Psoas muscle (tissue), 8 donors: ENCODE measurements around the gene ECI1. TPM values are rescaled to one million over a fixed set of nuclear protein-coding genes. Genes with fewer than 3 reads are reported as not detected.

Experiments
- ATAC-seq, 4 donors: fragments of 200-7000 bp; cut with Tn5 transposase; one replicate each; pipeline ENCODE4 v1.9.1; 2020; ENCODE audit warnings: moderate library complexity in 3 of 4, mild to moderate bottlenecking in 2 of 4
- DNase-seq, 2 donors: peaks; one replicate each; pipeline ENCODE4 v3.0.0-alpha.2; 2020
- H3K27ac ChIP-seq: fragments of 200-600 bp; one replicate; pipeline ENCODE4 v1.8.0; 2022
- H3K27me3 ChIP-seq, 3 donors: fragments of 200-600 bp in 1 of 3; one replicate each; pipeline versions ENCODE4 v1.6.1 to v1.8.0; 2013 to 2022; ENCODE audit warnings: low read length in 2 of 3, mild to moderate bottlenecking in 2 of 3, moderate library complexity in 1 of 3; ENCODE audit not compliant: insufficient read depth in 3 of 3
- H3K36me3 ChIP-seq, 2 donors: fragments of 200-600 bp in 1 of 2; one replicate each; pipeline versions ENCODE4 v1.6.1 to v1.8.0; 2013 to 2022; ENCODE audit warnings: low read depth in 1 of 2, mild to moderate bottlenecking in 1 of 2, moderate library complexity in 1 of 2; ENCODE audit not compliant: insufficient read depth in 1 of 2
- H3K4me1 ChIP-seq: fragments of 200-600 bp; one replicate; pipeline ENCODE4 v1.8.0; 2022
- H3K4me3 ChIP-seq: fragments of 200-600 bp; one replicate; pipeline ENCODE4 v1.8.0; 2022; ENCODE audit warnings: mild to moderate bottlenecking
- H3K9me3 ChIP-seq: fragments of 200-600 bp; one replicate; pipeline ENCODE4 v1.8.0; 2022
- CTCF ChIP-seq: fragments of 200-600 bp; IDR thresholded peaks from one replicate; pipeline ENCODE4 v1.8.0; 2022; ENCODE audit warnings: antibody characterized with exemption
- WGBS, 3 donors: extraction: QIAGEN DNeasy Blood & Tissue Kit; methylation state at CpG; one replicate each; pipeline versions ENCODE4 v1.1.6 to v1.1.7; 2013; 5-methylcytosine and 5-hydroxymethylcytosine counted together
- intact Hi-C, 2 donors: fragments of 100-400 bp; cut with DNase I; formaldehyde crosslinking; loops; one replicate each; pipeline versions ENCODE4 v1.11.0 to v1.14.2; 2022
- long read RNA-seq, 2 donors: library from polyadenylated mRNA; unstranded; transcript quantifications; one replicate each; pipeline ENCODE4 v2.0.0, GENCODE V29; 2021
- polyA plus RNA-seq, 3 donors: library from polyadenylated mRNA; stranded (reverse); fragments of 200-250 nt; gene quantifications; one replicate each; pipeline ENCODE4 v1.2.3, GENCODE V29; 2013
- total RNA-seq, 4 donors: library from RNA; stranded (reverse); fragmentation: NEBNext Ultra II Directional in 2 of 4; extraction: Animal tissue kit (Norgen Biotek cat#: 25700) in 2 of 4; gene quantifications; one replicate each; pipeline versions ENCODE4 v1.2.1 to v1.2.4, GENCODE V29; 2021 to 2023
- donor health status: healthy with polysubstance abuse.
- donor health status: DM: no; HTN: no; CAD: no; lungs with moderate emphysema.
- donor health status: Bipolar disorder and iron deficiency.
- donor health status: healthy.
- donor health status: DM: yes; HTN: yes; CAD: no.
- donor health status: DM: no; HTN: no; CAD: no.
- donor health status: DM: no; HTN: no; CAD: no.
- donor health status: DM: yes; HTN: yes; CAD: no.

Gene ECI1
- 100 to 1,000 TPM; 103 to 143 (median 126) TPM for total RNA-seq
- 100 to 1,000 TPM in 2 of 3 donors, 10 to 100 TPM in 1; 81.7 to 205 (median 183) TPM for polyA plus RNA-seq
- long read RNA-seq, donor 1, transcript ECI1-201 (7 exons, 1,541 nt): major isoform, 93 of 106 reads
- long read RNA-seq, donor 1, transcript ECI1-206 (6 exons, 961 nt): minor isoform, 6 of 106 reads
- long read RNA-seq, donor 1, partial matches to known transcripts: 3 of 106 reads
- long read RNA-seq, donor 1, other reads (novel, unspliced or antisense): 4 of 106 reads
- long read RNA-seq, donor 2, transcript ECI1-206 (6 exons, 961 nt): minor isoform, 26 of 208 reads
- long read RNA-seq, donor 2, transcript ECI1-201 (7 exons, 1,541 nt): major isoform, 154 of 208 reads
- long read RNA-seq, donor 2, partial matches to known transcripts: 19 of 208 reads
- long read RNA-seq, donor 2, other reads (novel, unspliced or antisense): 6 of 208 reads

GRCh38 chr16:2251296-2252111, at the start of gene ECI1:
ECI1 (minus strand) TSS chr16:2251587; CDS start chr16:2251566, 21 bp downstream.
- intact Hi-C loops: loop anchor here in 1 of 2 donors (1.0 to 5.0 kb wide), 3 partner anchors 34 to 94 kb away; partner anchors contain the start of gene TRAF7
- TF ChIP-seq CTCF: peak; percentile 76

DNA sequence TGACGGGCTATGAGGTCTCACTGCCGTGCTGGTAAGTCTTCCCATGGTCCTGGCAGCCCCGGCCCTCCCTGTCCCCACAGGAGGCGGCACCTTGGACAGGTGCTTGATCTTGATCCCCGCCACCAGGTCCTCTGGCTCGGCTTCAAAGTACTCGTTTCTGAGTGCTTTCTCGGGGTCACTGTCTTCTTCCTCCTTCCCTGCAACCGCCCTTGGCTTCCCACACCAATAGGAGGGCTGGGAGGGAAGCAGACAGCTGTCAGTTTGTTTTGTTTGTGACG, 48.5 kb upstream of the ECI1 start:
- Histone ChIP-seq H3K27ac (no peak overlapping the region), H3K27me3 (no peaks in the 10 kb centered on the region), H3K9me3 (no peaks in the 10 kb centered on the region), H3K4me3 (no peak overlapping the region), H3K36me3 (peaks cover 0 to 21% of the 10 kb centered on the region in 2 donors), H3K4me1 (no peaks in the 10 kb centered on the region)
- intact Hi-C loops: no loop called here
- ATAC-seq (no peak), DNase-seq (no peak)
- TF ChIP-seq CTCF: no peak
- 67 to 74% (median 72%) methylated on average over 10 of the region's 10 CpGs for WGBS, 3 donors

More at GRCh38 chr16:2251296-2252111, at the start of gene ECI1:
- ATAC-seq (peak; percentile 96 to 98 (median 96)), DNase-seq (peak; percentile 96 to 99)
- Histone ChIP-seq H3K4me3 (peak within 1 kb of the TSS; percentile 73), H3K27ac (peak within 1 kb of the TSS; percentile 87), H3K4me1 (peaks cover 18% of the 10 kb centered on the region), H3K36me3 (peaks cover 7 to 61% of the 10 kb centered on the region in 2 donors), H3K27me3 (no peaks in the 10 kb centered on the region), H3K9me3 (no peaks in the 10 kb centered on the region)
- 1% methylated on average over 59 to 88 of the region's 88 CpGs for WGBS, 3 donors

- 82 to 86% (median 84%) methylated on average over 27 to 31 of the region's 31 CpGs for WGBS, 3 donors
- TF ChIP-seq CTCF: no peak
- intact Hi-C loops: no loop called here
- Histone ChIP-seq H3K4me3 (no peak overlapping the region), H3K27ac (no peak overlapping the region), H3K9me3 (no peaks in the 10 kb centered on the region), H3K36me3 (peaks cover 0 to 21% of the 10 kb centered on the region in 2 donors), H3K4me1 (no peaks in the 10 kb centered on the region), H3K27me3 (no peaks in the 10 kb centered on the region)
- no peak for ATAC-seq
- DNase-seq: no peak
Measured at GRCh38 chr16:2299121-2299914, 47.9 kb upstream of the ECI1 start.

DNA sequence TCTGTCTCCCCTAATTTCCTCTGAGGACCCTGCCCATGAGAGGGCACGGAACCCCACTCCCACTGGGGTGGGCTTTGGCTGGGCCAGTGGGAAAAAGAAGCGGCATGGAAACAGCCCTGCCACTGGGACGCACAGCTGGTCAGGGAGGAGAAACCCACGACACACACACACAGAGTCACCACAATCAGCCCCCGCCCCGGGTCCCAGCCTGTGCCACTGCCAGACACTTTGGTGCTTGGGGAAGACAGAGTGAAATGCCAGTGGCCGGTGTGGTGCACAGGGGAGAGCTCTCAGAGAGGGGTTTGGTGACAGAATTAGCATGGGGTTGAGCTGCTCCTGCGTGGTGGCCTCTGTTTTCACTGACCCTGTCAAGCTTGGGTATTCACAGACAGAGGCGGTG, 47.2 kb upstream of the ECI1 start:
- ATAC-seq: no peak
- DNase-seq: no peak

More for the DNA sequence above, 47.2 kb upstream of the ECI1 start:
- no peak for TF ChIP-seq CTCF
- Histone ChIP-seq H3K27ac (no peak overlapping the region), H3K36me3 (peaks cover 0 to 25% of the 10 kb centered on the region in 2 donors), H3K4me1 (no peaks in the 10 kb centered on the region), H3K4me3 (no peak overlapping the region), H3K9me3 (no peaks in the 10 kb centered on the region), H3K27me3 (no peaks in the 10 kb centered on the region)
- WGBS, 3 donors: 87 to 91% (median 89%) methylated on average over 9 of the region's 9 CpGs
- intact Hi-C loops: no loop called here
